Activated naive CD4-positive, alpha-beta T cell treated with anti-CD3 and anti-CD28 coated beads, Interleukin-2, amount 50 U/mL, for 16 hours (primary cell): ENCODE measurements around the gene MTAP.
"Not testable (repeated sequence)": the region's sequence is repeated elsewhere in the genome, so short reads cannot be mapped to it uniquely, and the experiment has no call there.

ENCODE experiments used
- DNase-seq: peaks from one replicate; pipeline ENCODE4 v3.0.0-alpha.2; 2020

The MTAP gene

DNA sequence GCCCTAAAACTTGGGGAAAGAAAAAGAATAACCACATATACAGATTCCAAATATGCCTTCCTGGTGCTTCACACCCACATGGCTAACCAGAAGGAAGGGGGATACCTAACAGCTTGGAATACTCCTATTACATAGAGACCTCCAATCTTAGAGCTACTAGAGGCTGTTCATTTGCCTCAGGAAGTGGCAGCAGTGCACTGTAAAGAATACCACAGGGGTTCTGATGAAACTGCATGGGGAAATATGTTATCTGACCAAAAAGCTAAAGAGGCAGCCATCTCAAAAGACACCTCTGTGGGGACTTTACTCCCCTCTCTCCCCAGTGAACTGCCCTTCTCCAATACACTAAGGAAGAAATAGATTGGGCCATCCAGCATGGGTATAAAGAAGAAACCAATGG, 125.3 kb downstream of the MTAP start:
- no peak for DNase-seq

GRCh38 chr9:21931428-21931827, 129.0 kb downstream of the MTAP start:
- DNase-seq = no peak

- no peak for DNase-seq
These were observed 130.8 kb downstream of the MTAP start for GRCh38 chr9:21933281-21933680.

GRCh38 chr9:21933865-21934264, 131.4 kb downstream of the MTAP start:
- no peak for DNase-seq

- DNase-seq = no peak
These were observed 133.2 kb downstream of the MTAP start for GRCh38 chr9:21935631-21936030.

DNA sequence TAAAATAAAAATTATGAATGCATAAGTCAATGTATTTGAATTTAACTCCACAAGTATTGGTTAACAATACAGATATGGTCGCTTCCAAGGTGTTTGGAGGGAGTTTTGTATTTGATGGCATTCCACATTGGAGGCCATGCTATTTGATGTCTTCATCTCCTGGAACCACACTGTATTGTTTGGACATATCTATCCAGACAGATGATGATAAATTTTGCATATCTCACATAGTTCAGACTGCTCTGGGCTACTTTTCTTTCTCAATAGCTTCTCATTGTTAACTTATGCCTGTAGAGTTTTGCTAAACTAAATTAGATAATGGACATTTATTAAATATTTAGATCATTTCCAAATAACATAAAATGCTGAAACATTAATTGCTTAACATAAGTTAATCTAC, 133.7 kb downstream of the MTAP start:
- DNase-seq = no peak

- DNase-seq = no peak
These were observed 139.0 kb downstream of the MTAP start for GRCh38 chr9:21941337-21941995.

- no peak for DNase-seq
These were observed 141.0 kb downstream of the MTAP start for GRCh38 chr9:21943464-21943863.

GRCh38 chr9:21945606-21946005, 143.2 kb downstream of the MTAP start:
- no peak for DNase-seq

- no peak for DNase-seq
These were observed 156.4 kb downstream of the MTAP start for GRCh38 chr9:21958833-21959232.

- DNase-seq = not testable (repeated sequence)
These were observed 156.8 kb downstream of the MTAP start for GRCh38 chr9:21959268-21959667.

DNA sequence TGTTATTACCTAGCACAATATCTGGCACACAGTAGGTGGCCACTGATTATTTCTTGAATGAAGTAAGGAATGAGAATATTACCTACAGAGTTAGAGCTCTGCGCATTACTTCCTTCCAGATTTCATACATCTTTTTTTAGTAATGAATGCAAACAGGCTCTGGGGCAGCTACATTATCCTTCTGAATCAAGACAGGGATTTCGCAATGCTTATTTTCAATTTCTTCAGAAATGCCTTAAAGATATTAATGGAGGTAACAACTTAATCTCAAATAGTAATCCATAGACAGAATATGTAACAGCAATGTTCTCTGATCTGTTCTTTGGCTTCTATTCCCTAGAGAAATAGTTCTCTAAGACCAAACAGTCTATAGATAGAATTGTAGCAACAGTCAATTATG, 159.1 kb downstream of the MTAP start:
- DNase-seq = no peak

DNA sequence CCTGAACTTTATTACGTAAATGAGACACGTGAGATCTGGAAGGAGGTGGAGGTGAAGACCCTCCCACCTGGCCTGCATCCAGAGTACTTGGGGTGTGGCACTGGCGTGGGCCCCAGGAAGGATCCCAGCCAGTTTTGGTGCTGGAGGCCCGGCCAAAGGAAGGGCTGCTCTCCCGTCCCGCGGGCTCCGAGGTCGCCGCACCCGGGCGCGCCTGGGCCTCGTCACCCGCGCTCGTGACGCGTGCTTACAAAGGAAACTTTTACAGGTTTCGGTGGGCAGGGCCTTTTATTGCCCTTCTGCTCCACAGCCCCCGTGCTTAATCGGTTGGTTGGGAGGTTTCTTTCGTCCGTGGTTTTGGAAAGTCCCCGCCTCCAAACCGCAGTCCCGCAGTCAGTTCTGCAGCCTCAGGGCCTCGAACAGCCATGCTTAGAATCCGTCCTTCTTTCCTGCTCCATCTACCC, 162.5 kb downstream of the MTAP start:
- DNase-seq = peak; percentile 39

- DNase-seq = peak; percentile 25
These were observed 163.0 kb downstream of the MTAP start for GRCh38 chr9:21965401-21965951.

DNA sequence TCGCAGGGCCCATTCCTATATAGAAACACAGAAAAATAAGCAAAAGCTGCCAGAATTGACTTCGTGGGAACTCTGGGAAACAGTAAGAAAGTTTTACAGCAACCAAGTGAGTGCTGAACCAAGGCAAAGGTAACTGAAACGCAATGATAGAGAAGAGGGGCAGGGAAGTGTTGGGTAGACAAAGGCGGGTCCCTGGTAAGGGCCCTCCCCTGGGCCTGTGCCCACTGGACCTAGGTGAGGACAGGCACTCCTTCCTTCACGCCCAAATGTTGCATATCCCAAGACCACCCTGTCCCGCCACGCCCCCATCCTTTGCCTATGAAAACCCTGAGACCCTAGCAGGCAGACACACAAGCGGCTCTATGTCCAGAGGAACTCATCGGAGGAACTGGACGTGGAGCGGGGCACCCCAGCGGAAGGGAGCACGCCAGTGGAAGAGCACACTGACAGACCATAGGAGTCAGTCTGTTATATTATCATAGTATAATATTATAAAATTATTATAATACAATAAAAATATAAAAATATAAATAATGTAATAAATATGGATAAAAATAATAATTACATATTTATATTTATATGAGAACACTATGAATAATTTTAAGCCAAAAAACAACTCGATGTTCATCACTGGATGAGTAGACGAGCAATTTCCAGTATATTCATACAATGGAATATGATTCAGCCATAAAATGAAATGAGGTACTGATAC, 163.9 kb downstream of the MTAP start:
- no peak for DNase-seq

DNA sequence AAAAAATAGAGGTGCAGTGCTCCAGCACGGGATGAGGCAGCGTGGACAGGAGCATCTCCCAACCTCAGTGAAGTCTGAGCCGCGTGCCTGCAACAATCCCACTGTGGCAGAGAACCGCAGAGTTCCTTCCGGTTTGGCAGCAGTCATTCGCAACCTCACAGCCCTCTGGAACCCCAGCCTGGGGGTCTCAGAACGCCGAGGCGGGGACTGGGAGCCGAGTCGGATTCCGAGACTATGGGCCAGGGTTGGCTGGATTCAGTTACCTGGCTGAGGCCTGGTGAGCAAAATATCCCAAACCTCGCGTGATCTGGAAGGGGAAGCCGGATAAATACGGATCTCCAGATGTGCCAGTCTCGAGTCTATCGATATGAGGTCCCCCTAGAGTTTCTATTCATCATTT, 164.7 kb downstream of the MTAP start:
- no peak for DNase-seq

GRCh38 chr9:21967702-21968101, 165.3 kb downstream of the MTAP start:
- DNase-seq = no peak

- DNase-seq = no peak
These were observed 166.0 kb downstream of the MTAP start for GRCh38 chr9:21968331-21969010.

DNA sequence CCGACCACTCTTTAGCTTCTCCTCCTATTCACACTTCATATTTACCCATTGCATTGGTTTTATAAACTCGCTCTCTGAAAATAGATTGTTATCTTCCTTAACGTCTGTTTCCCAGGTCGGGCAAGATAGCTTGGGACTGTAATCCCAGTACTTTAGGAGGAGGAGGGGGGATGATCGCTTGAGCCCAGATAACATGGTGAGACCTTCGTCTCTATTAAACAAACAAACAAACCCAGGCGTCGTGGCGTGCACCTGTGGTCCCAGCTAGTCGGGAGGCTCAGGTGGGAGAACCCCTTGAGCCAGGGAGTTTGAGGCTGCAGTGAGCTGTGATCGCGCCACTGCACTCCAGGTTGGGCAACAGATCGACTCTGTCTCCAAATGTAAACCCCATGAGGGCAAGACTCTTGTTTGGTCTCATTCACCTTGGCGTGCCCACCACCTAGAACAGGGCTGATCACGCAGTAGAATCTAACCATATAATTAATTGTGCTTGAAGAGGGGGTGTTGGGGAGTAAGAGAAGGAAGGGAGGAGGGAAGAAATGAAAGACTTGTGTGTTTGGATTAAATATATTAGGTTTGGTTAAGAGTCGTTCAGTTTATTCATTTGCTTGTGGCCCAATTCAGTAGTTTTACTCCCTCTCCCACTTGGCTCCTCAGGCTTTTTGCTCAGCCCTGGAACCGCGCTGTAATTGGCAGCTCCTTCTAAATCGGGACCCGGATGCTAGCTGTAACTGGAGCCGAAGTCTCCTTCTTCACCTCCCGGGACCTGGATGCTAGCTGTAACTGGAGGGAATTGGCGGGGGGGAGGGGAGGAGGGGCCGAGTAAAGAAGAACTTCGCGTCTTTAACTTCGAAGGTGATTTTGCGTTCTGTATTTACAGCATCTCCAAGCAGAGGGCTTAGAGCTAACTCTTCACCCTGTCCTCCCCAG, 166.8 kb downstream of the MTAP start:
- DNase-seq = no peak

GRCh38 chr9:21969951-21970799, 167.7 kb downstream of the MTAP start:
- DNase-seq = no peak

DNA sequence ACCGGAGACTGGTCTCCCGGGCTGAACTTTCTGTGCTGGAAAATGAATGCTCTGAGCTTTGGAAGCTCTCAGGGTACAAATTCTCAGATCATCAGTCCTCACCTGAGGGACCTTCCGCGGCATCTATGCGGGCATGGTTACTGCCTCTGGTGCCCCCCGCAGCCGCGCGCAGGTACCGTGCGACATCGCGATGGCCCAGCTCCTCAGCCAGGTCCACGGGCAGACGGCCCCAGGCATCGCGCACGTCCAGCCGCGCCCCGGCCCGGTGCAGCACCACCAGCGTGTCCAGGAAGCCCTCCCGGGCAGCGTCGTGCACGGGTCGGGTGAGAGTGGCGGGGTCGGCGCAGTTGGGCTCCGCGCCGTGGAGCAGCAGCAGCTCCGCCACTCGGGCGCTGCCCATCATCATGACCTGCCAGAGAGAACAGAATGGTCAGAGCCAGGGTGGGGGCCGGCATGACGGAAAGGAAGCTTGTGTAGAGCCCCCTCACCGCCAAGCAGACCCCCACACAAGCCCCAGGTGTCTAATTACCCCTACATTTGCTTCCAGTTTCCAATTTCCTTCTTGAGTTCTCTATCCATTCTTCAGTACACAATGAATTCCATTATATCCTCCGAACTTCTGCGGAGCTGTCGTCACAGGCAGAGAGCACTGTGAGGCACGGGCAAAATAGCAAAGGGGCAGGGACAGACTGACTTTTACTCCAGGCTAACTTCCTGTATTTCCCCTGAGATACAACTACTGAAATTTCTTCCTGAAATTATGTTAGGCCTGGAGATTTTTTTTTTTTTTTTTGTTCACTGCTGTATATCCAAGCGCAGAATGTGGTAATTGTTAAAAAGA, 168.6 kb downstream of the MTAP start:
- DNase-seq = no peak
